SU-DHL-6 (cell line): ENCODE data around the gene ROCK2.

Experiments used
- H2AFZ ChIP-seq: fragments of 200-600 bp; sonication (generic); 2 replicates; pipeline ENCODE4 v1.6.1; 2014; ENCODE audit warnings: low read depth, mild to moderate bottlenecking, moderate library complexity, mixed read lengths, antibody characterized with exemption, low read length; ENCODE audit not compliant: severe bottlenecking
- H3F3A ChIP-seq: fragments of 200-600 bp; shearing (Covaris generic); 2 replicates; pipeline ENCODE4 v1.6.0; 2016; ENCODE audit warnings: antibody characterized with exemption, mild to moderate bottlenecking; ENCODE audit not compliant: insufficient read depth
- H3K27ac ChIP-seq: fragments of 200-600 bp; sonication (generic); 2 replicates; pipeline ENCODE4 v1.5.1; 2016; ENCODE audit warnings: low read depth, mild to moderate bottlenecking, low read length, moderate library complexity, mixed read lengths
- H3K27me3 ChIP-seq: fragments of 200-600 bp; sonication (generic), shearing (Covaris generic); 2 replicates; pipeline ENCODE4 v1.6.0; 2014; ENCODE audit warnings: mild to moderate bottlenecking, low read length
- H3K36me3 ChIP-seq: fragments of 200-600 bp; sonication (generic); 2 replicates; pipeline ENCODE4 v1.6.1; 2014; ENCODE audit warnings: mild to moderate bottlenecking, low read length, mixed read lengths
- H3K4me2 ChIP-seq: fragments of 300-600, 200-600 bp; shearing (Covaris generic), sonication (generic); 2 replicates; pipeline ENCODE4 v1.6.0; 2014; ENCODE audit warnings: low read length, low read depth, mild to moderate bottlenecking; ENCODE audit not compliant: poor library complexity, severe bottlenecking
- H3K4me3 ChIP-seq: fragments of 200-600 bp; sonication (generic); 2 replicates; pipeline ENCODE4 v1.5.1; 2014; ENCODE audit warnings: antibody characterized with exemption, low read length, mild to moderate bottlenecking, mixed read lengths; ENCODE audit not compliant: insufficient read depth, poor library complexity, severe bottlenecking
- H3K79me2 ChIP-seq: fragments of 200-600 bp; sonication (generic); 2 replicates; pipeline ENCODE4 v1.6.1; 2014; ENCODE audit warnings: mild to moderate bottlenecking, low read length, moderate library complexity; ENCODE audit not compliant: insufficient read depth
- H3K9ac ChIP-seq: fragments of 200-600 bp; sonication (generic); 2 replicates; pipeline ENCODE4 v1.7.0; 2014; ENCODE audit warnings: mild to moderate bottlenecking, low read length
- H3K9me2 ChIP-seq: fragments of 200-600 bp; sonication (generic); replicated peaks from 2 replicates; pipeline ENCODE4 v1.6.1; 2014; ENCODE audit warnings: low read length; ENCODE audit not compliant: insufficient read depth
- H3K9me3 ChIP-seq: fragments of 200-600 bp; sonication (generic); 2 replicates; pipeline ENCODE4 v1.6.1; 2014; ENCODE audit warnings: low read length, mixed read lengths; ENCODE audit not compliant: insufficient read depth
- H4K20me1 ChIP-seq: fragments of 200-600 bp; sonication (generic); 2 replicates; pipeline ENCODE4 v1.6.1; 2014; ENCODE audit warnings: low read depth, mild to moderate bottlenecking, antibody characterized with exemption, low read length, moderate library complexity, mixed read lengths
- CTCF ChIP-seq: fragments of 200-600 bp; sonication (generic); IDR thresholded peaks from one replicate; pipeline ENCODE4 v1.5.1; 2017; ENCODE audit warnings: antibody characterized with exemption, mild to moderate bottlenecking, low read length, moderate library complexity; ENCODE audit not compliant: insufficient read depth, poor library complexity, severe bottlenecking
- EZH2phosphoT487 ChIP-seq: fragments of 200-600 bp; sonication (generic), shearing (Covaris generic); conservative IDR thresholded peaks from 2 replicates; pipeline ENCODE4 v1.6.1; 2018; ENCODE audit warnings: mild to moderate bottlenecking, antibody characterized with exemption, low read length, moderate library complexity, mixed read lengths

The ROCK2 gene

DNA sequence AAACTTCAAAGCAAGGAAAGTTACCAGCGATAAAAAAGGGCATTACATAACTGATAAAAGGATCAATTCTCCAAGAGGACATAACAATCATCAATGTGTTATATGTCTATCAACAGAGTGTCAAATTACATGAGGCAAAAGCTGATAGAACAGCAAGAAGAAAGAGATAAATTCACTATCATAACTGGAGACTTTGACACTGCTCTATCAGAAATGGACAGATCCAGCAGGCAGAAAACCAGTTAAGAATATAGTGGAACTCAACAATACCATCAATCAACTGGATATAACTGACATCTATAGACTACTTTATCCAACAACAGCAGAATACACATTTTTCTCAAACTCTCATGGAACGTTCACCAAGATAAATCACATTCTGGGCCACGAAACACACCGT, 65.0 kb downstream of the ROCK2 start:
- H3F3A ChIP-seq: no peaks in the 10 kb centered on the region
- no peak overlapping the region for H3K4me2 ChIP-seq
- no peak overlapping the region for H3K27ac ChIP-seq
- H3K27me3 ChIP-seq: no peaks in the 10 kb centered on the region
- H3K4me3 ChIP-seq: no peak overlapping the region
- no peak for TF ChIP-seq CTCF
- no peak for TF ChIP-seq EZH2phosphoT487
- H3K36me3 ChIP-seq: peaks cover 15% of the 10 kb centered on the region
- no peaks in the 10 kb centered on the region; the same call in 1 of the 2 replicates for H3K9me3 ChIP-seq
- H3K79me2 ChIP-seq: peaks cover 9% of the 10 kb centered on the region; the same call in 1 of the 2 replicates
- H2AFZ ChIP-seq: no peak overlapping the region
- no peak overlapping the region for H3K9ac ChIP-seq
- H3K9me2 ChIP-seq: no peaks in the 10 kb centered on the region
- no peaks in the 10 kb centered on the region for H4K20me1 ChIP-seq

GRCh38 chr2:11278219-11278618, 66.2 kb downstream of the ROCK2 start:
- no peak overlapping the region for H3K9ac ChIP-seq
- H3K9me3 ChIP-seq: no peaks in the 10 kb centered on the region
- H3K4me3 ChIP-seq: no peak overlapping the region
- peaks cover 12% of the 10 kb centered on the region; the same call in 1 of the 2 replicates for H3K79me2 ChIP-seq
- H3F3A ChIP-seq: no peaks in the 10 kb centered on the region
- H3K27ac ChIP-seq: no peak overlapping the region
- H4K20me1 ChIP-seq: no peaks in the 10 kb centered on the region
- no peak overlapping the region for H2AFZ ChIP-seq
- H3K4me2 ChIP-seq: no peak overlapping the region
- TF ChIP-seq CTCF (no peak), EZH2phosphoT487 (no peak)
- peaks cover 6% of the 10 kb centered on the region for H3K36me3 ChIP-seq
- no peaks in the 10 kb centered on the region for H3K27me3 ChIP-seq
- H3K9me2 ChIP-seq: no peaks in the 10 kb centered on the region

DNA sequence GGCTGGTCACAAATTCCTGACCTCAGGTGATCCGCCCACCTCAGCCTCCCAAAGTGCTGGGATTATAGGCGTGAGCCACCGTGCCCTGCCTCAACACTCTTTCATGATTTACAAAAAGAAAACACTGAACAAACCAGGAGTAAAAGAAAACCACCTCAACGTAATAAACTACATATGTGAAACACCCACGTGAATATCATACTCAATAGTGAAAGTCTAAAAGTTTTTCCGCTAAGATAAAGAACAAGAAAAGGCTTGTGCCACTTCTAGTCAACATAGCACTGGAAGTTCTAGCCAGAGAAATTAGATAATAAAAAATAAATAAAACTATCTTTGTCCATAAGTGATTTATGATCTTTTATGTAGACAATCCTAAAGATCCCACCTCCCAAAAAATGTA, 68.5 kb downstream of the ROCK2 start:
- H3K4me3 ChIP-seq: no peak overlapping the region
- no peaks in the 10 kb centered on the region for H4K20me1 ChIP-seq
- no peak overlapping the region for H3K4me2 ChIP-seq
- H3F3A ChIP-seq: no peaks in the 10 kb centered on the region
- H3K36me3 ChIP-seq: peaks cover 6% of the 10 kb centered on the region
- TF ChIP-seq CTCF: no peak
- TF ChIP-seq EZH2phosphoT487: no peak
- no peak overlapping the region for H3K27ac ChIP-seq
- H2AFZ ChIP-seq: no peak overlapping the region
- H3K9ac ChIP-seq: no peak overlapping the region
- no peaks in the 10 kb centered on the region for H3K9me2 ChIP-seq
- H3K27me3 ChIP-seq: no peaks in the 10 kb centered on the region
- no peaks in the 10 kb centered on the region for H3K9me3 ChIP-seq
- H3K79me2 ChIP-seq: peaks cover 12% of the 10 kb centered on the region; the same call in 1 of the 2 replicates
